Caco-2 (cell line): Measurements from ENCODE around the gene EIF3K. TPM values are rescaled to one million over a fixed set of nuclear protein-coding genes. Genes with fewer than 3 reads are reported as not detected.

Experiments used
- BruUV-seq: library from RNA; stranded (reverse); fragments of 400-500 nt; replicated peaks from 2 replicates; lab custom pipeline; 2021; lab: Mats Ljungman, UMichigan
- CTCF ChIA-PET: fragments of 300-600 bp; sonication (Branson Sonifier 250); formaldehyde crosslinking; loops from one replicate; lab custom pipeline; 2022; ENCODE audit warnings: antibody characterized with exemption; lab: Charles Lee
- POLR2A ChIA-PET: fragments of 300-600 bp; sonication (Branson Sonifier 250); formaldehyde crosslinking; loops from one replicate; lab custom pipeline; 2022; ENCODE audit warnings: antibody characterized with exemption; lab: Charles Lee
- DNase-seq, 2 experiments: peaks; one replicate each; pipeline versions ENCODE4 v3.0.0 to v3.0.0-alpha.2; 2020 to 2022
- H3K27me3 ChIP-seq: replicated peaks from 2 replicates; pipeline ENCODE4 v1.6.0; 2011; ENCODE audit warnings: low read length; ENCODE audit not compliant: control insufficient read depth, insufficient read depth
- H3K36me3 ChIP-seq: 2 replicates; pipeline ENCODE4 v1.5.1; 2011; ENCODE audit warnings: low read length; ENCODE audit not compliant: control insufficient read depth, insufficient read depth
- H3K4me1 ChIP-seq: fragments of 250-450 bp; sonication (Bioruptor Pico); 2 replicates; pipeline ENCODE4 v1.5.1; 2020; ENCODE audit warnings: mild to moderate bottlenecking
- H3K4me3 ChIP-seq: 2 replicates; pipeline ENCODE4 v1.5.1; 2011; ENCODE audit warnings: low read depth, mild to moderate bottlenecking, control low read depth, low read length
- H3K9me3 ChIP-seq: fragments of 250-450 bp; sonication (Bioruptor Pico); 2 replicates; pipeline ENCODE4 v1.5.1; 2020; ENCODE audit warnings: mild to moderate bottlenecking, moderate library complexity
- H3K27ac Mint-ChIP-seq: one replicate; pipeline ENCODE4 v1.8.0; 2022; ENCODE audit warnings: mixed read lengths; ENCODE audit not compliant: unreplicated experiment
- H3K27me3 Mint-ChIP-seq: one replicate; pipeline ENCODE4 v1.8.0; 2022; ENCODE audit warnings: mixed read lengths; ENCODE audit not compliant: insufficient read depth, unreplicated experiment
- H3K36me3 Mint-ChIP-seq: one replicate; pipeline ENCODE4 v1.8.0; 2022; ENCODE audit warnings: mild to moderate bottlenecking, mixed read lengths; ENCODE audit not compliant: insufficient read depth, unreplicated experiment
- H3K4me1 Mint-ChIP-seq: one replicate; pipeline ENCODE4 v1.8.0; 2022; ENCODE audit warnings: low read depth, mixed read lengths; ENCODE audit not compliant: unreplicated experiment
- H3K4me3 Mint-ChIP-seq: one replicate; pipeline ENCODE4 v1.8.0; 2022; ENCODE audit warnings: mild to moderate bottlenecking, moderate library complexity, mixed read lengths; ENCODE audit not compliant: unreplicated experiment
- H3K9me3 Mint-ChIP-seq: one replicate; pipeline ENCODE4 v1.8.0; 2022; ENCODE audit warnings: mixed read lengths; ENCODE audit not compliant: unreplicated experiment
- intact Hi-C: fragments of 100-400 bp; cut with micrococcal nuclease; formaldehyde crosslinking; loops from one replicate; pipeline ENCODE4 v1.10.0; 2022; ENCODE audit not compliant: unreplicated experiment
- total RNA-seq: library from RNA; stranded (reverse); gene quantifications from 2 replicates; pipeline ENCODE4 v1.2.3, GENCODE V29; 2022
- TF ChIP-seq, protein P1 (sequence below), 2 experiments: fragments of 200-600 bp in 1 of 2; IDR thresholded peaks; 1 replicate in 1 of 2; 2 replicates in 1 of 2; pipeline versions ENCODE4 v1.5.1 to v1.8.0; 2011 to 2022; ENCODE audit warnings: antibody characterized with exemption in 1 of 2, control low read depth in 1 of 2, inconsistent platforms in 1 of 2, low read depth in 1 of 2, low read length in 1 of 2, mild to moderate bottlenecking in 1 of 2, moderate library complexity in 1 of 2; ENCODE audit not compliant: insufficient read depth in 1 of 2, severe bottlenecking in 1 of 2, unreplicated experiment in 1 of 2

EIF3K gene
- total RNA-seq, 1 experiment from 2014 or later: 354 TPM

DNA sequence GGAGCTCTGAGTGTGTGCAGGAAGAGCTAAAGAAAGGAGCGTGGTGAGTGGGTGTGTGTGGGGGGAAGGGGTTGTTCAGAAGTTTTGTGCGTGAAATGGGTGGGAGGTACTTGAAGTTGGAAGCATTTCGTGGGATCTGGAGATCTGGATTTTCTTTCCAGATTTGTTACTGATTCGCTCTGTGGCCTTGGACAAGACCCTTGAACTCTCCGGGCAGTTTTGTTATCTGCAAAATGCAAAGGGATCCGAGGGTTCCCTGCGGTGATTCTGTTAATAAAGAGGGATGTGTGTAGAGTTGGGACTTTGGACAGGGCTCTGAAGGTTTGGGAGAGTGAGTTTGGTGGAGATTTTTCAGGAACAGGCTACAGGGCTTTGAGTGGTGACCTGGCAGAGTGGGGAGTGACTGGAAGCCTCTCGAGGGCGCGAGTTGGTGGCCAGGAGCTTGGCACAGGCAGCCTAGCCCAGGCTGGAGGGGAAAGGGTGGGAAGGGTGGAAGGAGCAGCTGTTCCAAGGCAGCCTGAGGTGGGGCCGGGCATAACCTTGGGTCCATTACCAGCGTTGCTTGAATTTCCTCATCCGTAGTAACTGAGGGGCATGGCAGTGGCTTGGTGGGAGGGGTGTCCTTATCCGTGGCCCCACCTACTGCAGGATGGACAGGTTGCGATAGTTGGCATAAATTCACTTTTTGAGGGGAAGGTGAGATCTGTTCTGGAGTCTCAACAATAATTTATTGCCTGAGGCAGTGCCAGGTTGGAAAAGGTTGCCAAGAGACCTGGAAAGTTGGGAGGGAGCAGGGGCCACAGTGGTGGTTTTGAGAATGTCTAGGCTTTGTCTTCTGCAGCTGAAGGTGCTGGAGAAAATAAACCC is 30.6 kb downstream of the EIF3K start:
- ChIA-PET CTCF (interaction anchor here (1.5 kb wide), 1 partner anchor 13 kb away, joined by 3 read pairs; no protein-coding TSS in a partner anchor), POLR2A (interaction anchor here (0.5 to 3.0 kb wide), 6 partner anchors 9 to 52 kb away, joined by 3 to 35 read pairs (median 16); no protein-coding TSS in a partner anchor)
- Histone ChIP-seq H3K4me3 (peak overlapping the region; percentile 100), H3K27me3 (no peaks in the 10 kb centered on the region), H3K4me1 (peaks cover 51% of the 10 kb centered on the region), H3K9me3 (no peaks in the 10 kb centered on the region), H3K36me3 (0 out of 2 replicates have a peak, but pooled peaks cover 1% of the 10 kb centered on the region)
- Mint-ChIP-seq H3K9me3 (no peaks in the 10 kb centered on the region), H3K4me3 (peak overlapping the region; percentile 90), H3K36me3 (peaks cover 45% of the 10 kb centered on the region), H3K27me3 (no peaks in the 10 kb centered on the region), H3K4me1 (peaks cover 30% of the 10 kb centered on the region), H3K27ac (peak overlapping the region; percentile 88)
- intact Hi-C loops: no loop called here
- TF ChIP-seq, protein P1, sequence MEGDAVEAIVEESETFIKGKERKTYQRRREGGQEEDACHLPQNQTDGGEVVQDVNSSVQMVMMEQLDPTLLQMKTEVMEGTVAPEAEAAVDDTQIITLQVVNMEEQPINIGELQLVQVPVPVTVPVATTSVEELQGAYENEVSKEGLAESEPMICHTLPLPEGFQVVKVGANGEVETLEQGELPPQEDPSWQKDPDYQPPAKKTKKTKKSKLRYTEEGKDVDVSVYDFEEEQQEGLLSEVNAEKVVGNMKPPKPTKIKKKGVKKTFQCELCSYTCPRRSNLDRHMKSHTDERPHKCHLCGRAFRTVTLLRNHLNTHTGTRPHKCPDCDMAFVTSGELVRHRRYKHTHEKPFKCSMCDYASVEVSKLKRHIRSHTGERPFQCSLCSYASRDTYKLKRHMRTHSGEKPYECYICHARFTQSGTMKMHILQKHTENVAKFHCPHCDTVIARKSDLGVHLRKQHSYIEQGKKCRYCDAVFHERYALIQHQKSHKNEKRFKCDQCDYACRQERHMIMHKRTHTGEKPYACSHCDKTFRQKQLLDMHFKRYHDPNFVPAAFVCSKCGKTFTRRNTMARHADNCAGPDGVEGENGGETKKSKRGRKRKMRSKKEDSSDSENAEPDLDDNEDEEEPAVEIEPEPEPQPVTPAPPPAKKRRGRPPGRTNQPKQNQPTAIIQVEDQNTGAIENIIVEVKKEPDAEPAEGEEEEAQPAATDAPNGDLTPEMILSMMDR (IDR thresholded peaks at IDR 0.05; ENCODE audit: insufficient read depth in 1 of 2, low read depth in 1 of 2, low read length in 1 of 2, severe bottlenecking in 1 of 2, unreplicated experiment in 1 of 2): no peak
- TSS peak; percentile 47 for BruUV-seq
- DNase-seq: no peak

DNA sequence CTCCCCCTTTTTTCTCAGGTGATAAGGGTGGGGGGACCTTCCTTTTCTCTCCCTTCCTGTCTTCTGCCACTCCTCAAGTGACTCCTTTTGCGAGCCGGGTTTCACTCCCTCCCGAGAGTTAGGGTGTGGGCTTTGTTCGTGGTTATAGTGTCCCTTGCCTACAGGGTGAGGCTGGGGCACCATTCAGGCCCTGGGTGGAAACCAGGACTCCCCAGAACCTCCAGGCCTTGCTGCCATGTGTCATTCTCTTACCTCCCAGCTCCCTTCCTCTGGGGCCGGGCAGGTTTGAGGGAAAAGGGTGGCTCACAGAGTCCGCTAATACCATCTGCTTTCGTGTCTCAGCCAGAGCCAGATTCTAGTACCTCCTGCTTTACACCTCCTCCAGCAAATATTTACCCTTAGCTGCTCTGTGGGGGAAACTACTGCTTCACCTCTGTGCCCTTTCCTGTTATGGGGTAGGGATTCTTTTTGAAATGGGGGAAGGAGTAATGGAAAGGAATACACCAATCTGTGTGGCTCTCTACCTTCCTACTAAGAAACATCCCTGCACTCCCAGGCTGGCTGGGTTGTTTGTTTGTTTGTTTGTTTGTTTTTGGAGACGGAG is 31.3 kb downstream of the EIF3K start:
- CTCF ChIA-PET: no interaction called here
- TF ChIP-seq, protein P1 (IDR thresholded peaks at IDR 0.05; ENCODE audit: insufficient read depth in 1 of 2, low read depth in 1 of 2, low read length in 1 of 2, severe bottlenecking in 1 of 2, unreplicated experiment in 1 of 2): no peak
- POLR2A ChIA-PET: interaction anchor here (0.8 kb wide), 1 partner anchor 14 kb away, joined by 3 read pairs; no protein-coding TSS in a partner anchor
- Mint-ChIP-seq H3K4me3 (peak overlapping the region; percentile 90), H3K27me3 (no peaks in the 10 kb centered on the region), H3K9me3 (no peaks in the 10 kb centered on the region), H3K4me1 (peaks cover 37% of the 10 kb centered on the region), H3K27ac (peak overlapping the region; percentile 88), H3K36me3 (peaks cover 52% of the 10 kb centered on the region)
- no peaks in the 10 kb centered on the region for H3K9me3 ChIP-seq
- TSS peak; percentile 8 for BruUV-seq
- intact Hi-C loops: no loop called here
- no peaks in the 10 kb centered on the region for H3K27me3 ChIP-seq
- 0 out of 2 replicates have a peak, but pooled peaks cover 1% of the 10 kb centered on the region for H3K36me3 ChIP-seq
- no peak for DNase-seq
- H3K4me1 ChIP-seq: peaks cover 58% of the 10 kb centered on the region
- peak overlapping the region; percentile 100 for H3K4me3 ChIP-seq

GRCh38 chr19:38650911-38651584 is 32.1 kb downstream of the EIF3K start:
- Histone ChIP-seq H3K9me3 (no peaks in the 10 kb centered on the region), H3K4me1 (peaks cover 66% of the 10 kb centered on the region), H3K36me3 (0 out of 2 replicates have a peak, but pooled peaks cover 1% of the 10 kb centered on the region), H3K27me3 (no peaks in the 10 kb centered on the region), H3K4me3 (no peak overlapping the region)
- Mint-ChIP-seq H3K27me3 (no peaks in the 10 kb centered on the region), H3K4me3 (peak overlapping the region; percentile 90), H3K36me3 (peaks cover 60% of the 10 kb centered on the region), H3K9me3 (no peaks in the 10 kb centered on the region), H3K4me1 (peaks cover 45% of the 10 kb centered on the region), H3K27ac (peak overlapping the region; percentile 84)
- intact Hi-C loops: no loop called here
- CTCF ChIA-PET: interaction anchor here (0.6 kb wide), 1 partner anchor 278 kb away, joined by 10 read pairs; no protein-coding TSS in a partner anchor
- TF ChIP-seq, protein P1 (IDR thresholded peaks at IDR 0.05; ENCODE audit: insufficient read depth in 1 of 2, low read depth in 1 of 2, low read length in 1 of 2, severe bottlenecking in 1 of 2, unreplicated experiment in 1 of 2): no peak
- DNase-seq: no peak
- POLR2A ChIA-PET: no interaction called here
- BruUV-seq: no TSS peak
